GM18517 (cell line): Measurements from ENCODE around the gene INTS3.

ENCODE experiments used
- ATAC-seq: cut with Tn5 transposase; IDR thresholded peaks from one replicate; pipeline ENCODE4 v1.9.1; 2021; ENCODE audit warnings: mild to moderate bottlenecking, moderate library complexity; ENCODE audit not compliant: unreplicated experiment

Gene INTS3, protein sequence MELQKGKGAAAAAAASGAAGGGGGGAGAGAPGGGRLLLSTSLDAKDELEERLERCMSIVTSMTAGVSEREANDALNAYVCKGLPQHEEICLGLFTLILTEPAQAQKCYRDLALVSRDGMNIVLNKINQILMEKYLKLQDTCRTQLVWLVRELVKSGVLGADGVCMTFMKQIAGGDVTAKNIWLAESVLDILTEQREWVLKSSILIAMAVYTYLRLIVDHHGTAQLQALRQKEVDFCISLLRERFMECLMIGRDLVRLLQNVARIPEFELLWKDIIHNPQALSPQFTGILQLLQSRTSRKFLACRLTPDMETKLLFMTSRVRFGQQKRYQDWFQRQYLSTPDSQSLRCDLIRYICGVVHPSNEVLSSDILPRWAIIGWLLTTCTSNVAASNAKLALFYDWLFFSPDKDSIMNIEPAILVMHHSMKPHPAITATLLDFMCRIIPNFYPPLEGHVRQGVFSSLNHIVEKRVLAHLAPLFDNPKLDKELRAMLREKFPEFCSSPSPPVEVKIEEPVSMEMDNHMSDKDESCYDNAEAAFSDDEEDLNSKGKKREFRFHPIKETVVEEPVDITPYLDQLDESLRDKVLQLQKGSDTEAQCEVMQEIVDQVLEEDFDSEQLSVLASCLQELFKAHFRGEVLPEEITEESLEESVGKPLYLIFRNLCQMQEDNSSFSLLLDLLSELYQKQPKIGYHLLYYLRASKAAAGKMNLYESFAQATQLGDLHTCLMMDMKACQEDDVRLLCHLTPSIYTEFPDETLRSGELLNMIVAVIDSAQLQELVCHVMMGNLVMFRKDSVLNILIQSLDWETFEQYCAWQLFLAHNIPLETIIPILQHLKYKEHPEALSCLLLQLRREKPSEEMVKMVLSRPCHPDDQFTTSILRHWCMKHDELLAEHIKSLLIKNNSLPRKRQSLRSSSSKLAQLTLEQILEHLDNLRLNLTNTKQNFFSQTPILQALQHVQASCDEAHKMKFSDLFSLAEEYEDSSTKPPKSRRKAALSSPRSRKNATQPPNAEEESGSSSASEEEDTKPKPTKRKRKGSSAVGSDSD

DNA sequence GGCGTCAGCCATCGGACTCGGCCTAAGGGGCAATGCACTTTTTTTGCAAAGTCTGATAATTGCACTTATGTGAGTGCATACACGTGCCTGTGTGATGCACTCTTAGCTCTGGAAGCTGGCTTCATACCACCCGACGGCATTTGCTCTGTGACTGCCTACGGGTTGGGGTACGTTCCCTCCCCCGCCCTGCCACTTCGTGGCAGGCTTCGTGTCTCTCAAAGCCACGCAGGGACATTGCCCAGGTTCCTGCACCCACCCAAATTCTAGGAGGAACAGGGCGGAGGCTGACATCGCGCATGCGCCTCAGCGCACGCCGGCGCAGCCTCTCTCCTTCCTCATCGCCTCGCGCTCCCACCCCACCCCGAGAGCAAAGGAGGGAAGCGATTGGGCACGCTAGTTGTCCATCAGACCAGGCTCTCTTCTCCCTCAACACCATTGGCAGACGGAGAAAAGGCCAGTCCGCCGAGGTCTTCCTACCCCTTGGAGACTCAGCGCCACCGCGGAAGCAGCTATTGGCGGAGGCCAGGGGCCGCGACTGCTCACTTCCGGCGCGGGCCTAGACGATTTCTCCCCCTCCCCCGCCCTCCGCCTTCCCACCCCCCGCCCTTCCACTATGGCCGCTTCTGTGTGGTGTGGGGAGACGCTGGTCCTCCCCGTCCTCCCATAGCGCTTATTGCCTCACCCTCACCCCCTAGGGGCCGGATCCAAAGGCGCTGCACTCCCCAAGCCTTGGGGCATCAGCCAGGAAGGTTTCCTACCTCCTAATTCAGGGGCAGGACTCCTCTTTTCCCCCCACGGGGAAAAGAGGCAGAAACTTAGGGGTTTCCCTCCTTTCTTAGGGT lies at the start of gene INTS3:
TSS of gene INTS3 (plus strand) at position 588 of the 842 bp plus-strand sequence. CDS start 585 bp downstream, outside the sequence.
- peak; percentile 91 for ATAC-seq

DNA sequence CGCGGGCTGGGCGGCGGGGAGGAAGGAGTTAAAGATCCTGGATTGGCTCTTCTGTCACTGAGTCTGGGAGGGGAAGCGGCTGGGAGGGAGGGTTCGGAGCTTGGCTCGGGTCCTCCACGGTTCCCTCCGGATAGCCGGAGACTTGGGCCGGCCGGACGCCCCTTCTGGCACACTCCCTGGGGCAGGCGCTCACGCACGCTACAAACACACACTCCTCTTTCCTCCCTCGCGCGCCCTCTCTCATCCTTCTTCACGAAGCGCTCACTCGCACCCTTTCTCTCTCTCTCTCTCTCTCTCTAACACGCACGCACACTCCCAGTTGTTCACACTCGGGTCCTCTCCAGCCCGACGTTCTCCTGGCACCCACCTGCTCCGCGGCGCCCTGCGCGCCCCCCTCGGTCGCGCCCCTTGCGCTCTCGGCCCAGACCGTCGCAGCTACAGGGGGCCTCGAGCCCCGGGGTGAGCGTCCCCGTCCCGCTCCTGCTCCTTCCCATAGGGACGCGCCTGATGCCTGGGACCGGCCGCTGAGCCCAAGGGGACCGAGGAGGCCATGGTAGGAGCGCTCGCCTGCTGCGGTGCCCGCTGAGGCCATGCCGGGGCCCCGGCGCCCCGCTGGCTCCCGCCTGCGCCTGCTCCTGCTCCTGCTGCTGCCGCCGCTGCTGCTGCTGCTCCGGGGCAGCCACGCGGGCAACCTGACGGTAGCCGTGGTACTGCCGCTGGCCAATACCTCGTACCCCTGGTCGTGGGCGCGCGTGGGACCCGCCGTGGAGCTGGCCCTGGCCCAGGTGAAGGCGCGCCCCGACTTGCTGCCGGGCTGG lies 49.1 kb upstream of the INTS3 start, which contains the start of gene NPR1:
TSS of gene NPR1 (plus strand) at position 170 of the 818 bp plus-strand sequence. CDS start at position 591, 421 bp downstream.
- no peak for ATAC-seq

DNA sequence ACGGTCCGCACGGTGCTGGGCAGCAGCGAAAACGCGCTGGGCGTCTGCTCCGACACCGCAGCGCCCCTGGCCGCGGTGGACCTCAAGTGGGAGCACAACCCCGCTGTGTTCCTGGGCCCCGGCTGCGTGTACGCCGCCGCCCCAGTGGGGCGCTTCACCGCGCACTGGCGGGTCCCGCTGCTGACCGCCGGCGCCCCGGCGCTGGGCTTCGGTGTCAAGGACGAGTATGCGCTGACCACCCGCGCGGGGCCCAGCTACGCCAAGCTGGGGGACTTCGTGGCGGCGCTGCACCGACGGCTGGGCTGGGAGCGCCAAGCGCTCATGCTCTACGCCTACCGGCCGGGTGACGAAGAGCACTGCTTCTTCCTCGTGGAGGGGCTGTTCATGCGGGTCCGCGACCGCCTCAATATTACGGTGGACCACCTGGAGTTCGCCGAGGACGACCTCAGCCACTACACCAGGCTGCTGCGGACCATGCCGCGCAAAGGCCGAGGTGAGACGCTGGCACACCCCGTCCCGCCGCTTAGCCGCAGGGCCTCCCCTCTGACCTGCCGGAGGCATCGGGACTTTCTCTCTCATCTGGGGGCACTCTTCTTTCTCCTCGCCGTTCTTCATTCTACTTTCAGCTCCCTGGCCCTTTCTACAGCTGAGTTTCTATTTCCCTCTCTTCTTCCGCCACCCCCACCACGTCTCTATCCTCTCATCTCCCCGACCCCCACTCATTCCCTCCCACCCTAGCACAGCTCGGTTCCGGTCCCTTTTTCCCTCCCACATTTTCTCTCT lies 48.3 kb upstream of the INTS3 start:
- ATAC-seq: no peak

DNA sequence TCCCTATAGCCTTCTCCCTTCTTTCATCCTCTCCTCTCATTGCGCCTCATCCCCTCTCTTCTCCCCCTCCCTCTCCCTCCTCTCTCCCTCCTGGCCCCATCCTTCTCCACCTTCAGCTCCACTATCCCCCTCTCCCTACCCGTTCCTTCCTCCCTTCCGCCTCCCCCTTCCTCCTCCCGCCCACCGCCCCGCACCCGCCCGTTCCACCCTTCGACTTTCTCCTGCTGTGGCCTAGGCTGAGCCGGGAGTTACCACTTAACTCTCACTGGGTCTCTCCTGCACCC lies 47.8 kb upstream of the INTS3 start:
- ATAC-seq: no peak

DNA sequence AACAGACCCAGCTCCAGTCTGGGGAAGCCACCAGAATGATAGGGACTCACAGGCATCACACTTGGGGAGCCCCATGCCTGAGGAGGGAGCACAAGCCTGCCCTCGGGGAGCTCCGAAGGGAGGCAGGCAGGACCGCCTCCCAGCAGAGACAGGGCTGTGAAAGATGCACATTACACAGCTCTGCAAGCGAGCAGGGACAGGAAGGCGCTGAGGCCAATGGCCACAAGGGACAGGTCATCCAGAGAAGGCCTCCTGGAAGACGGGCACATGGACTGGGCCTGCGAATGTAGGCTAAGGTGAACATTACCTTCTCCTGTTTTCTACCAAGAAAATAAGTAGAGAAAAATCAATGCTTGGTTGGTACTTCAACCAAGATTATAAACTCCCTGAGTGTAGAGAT lies 45.1 kb upstream of the INTS3 start:
- ATAC-seq: no peak

DNA sequence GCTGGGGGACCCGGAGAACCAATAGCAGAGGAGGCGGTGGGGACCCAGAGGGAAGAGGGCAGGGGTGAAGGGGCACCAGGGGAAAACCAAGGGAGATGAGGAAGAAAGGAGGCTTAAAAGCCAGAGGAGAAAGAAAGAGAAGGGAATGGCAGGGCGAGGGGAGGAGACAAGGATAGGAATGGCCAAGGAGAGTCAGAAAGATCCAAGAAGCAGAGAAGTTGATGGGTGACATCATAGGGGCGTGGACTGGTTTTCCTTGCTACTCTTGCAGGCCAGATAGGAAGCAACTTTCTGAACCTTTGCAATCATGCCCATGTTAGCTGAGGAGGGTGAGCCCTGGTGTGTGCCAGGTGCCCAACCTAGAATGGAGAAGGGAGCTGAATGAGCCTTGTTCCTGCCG lies 44.0 kb upstream of the INTS3 start:
- ATAC-seq: no peak

DNA sequence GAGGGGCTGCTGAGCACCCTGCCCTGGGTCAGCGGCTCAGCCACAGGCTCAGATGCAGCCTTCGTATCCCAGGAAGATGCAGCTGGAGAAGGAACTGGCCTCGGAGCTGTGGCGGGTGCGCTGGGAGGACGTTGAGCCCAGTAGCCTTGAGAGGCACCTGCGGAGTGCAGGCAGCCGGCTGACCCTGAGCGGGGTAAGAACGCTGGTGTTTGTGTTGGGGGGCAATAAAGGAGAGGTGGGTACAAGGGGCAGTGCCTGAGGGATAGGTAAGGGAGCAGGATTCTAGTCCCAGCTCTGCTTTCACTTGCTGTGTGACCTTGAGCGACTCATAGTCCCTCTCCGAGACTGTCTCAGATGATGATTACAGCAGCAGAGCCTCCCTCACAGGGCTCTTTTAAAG lies 43.0 kb upstream of the INTS3 start:
- ATAC-seq: no peak

DNA sequence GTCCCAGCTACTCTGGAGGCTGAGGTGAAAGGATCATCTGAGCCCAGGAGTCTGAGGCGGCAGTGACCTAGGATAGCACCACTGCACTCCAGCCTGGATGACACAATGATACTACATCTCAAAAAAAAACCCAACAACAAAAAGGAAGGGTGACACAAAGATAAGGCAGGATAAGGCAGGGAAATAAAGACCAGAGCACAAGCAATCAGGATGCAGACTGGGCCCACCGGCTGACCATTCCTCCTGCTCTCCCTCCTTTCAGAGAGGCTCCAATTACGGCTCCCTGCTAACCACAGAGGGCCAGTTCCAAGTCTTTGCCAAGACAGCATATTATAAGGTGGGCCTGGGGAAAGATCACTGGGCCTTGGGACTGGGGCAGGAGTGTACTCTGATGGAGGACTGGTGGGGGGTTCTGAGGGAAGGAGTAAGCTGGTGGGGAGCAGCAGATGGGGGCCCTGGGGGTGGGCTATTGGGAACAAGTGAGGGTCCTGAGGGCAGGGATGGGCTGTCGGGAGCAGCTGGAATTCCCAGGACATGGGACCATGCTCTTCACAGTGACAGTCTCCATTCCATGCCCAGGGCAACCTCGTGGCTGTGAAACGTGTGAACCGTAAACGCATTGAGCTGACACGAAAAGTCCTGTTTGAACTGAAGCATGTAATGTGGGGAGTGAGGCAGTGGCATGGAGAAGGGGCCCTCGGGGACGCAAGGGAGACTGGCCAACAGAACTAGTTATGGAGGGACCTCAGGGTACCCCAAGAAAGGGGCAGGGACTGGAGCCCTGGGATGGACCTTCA lies 42.1 kb upstream of the INTS3 start:
- ATAC-seq: no peak

DNA sequence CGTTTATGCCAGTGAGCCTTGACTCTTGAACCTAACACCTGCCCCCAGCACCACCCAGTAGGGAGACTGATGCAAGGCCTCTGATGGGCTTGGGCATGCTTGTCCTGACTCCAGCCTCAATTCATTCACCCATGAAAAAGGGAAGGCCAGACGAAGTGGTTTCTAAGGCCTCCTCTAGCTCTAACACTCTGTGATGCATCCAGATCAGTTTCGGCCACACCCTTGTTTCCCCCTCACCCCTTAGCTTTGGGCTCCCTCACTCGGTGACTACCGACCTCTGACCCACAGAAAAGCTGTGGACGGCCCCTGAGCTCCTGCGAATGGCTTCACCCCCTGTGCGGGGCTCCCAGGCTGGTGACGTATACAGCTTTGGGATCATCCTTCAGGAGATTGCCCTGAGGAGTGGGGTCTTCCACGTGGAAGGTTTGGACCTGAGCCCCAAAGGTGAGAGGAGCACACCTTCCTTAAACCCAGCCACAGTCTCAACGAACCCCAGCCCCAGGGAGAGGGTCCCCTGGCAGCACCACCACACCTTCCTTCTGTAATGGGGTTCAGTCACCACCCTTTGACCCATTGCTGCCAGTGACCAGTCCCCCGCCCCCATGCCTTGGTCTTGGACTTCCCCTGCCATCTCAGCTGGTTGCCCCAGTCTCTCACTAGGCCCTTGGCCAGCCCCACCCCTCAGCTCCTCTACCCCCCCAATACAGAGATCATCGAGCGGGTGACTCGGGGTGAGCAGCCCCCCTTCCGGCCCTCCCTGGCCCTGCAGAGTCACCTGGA lies 40.3 kb upstream of the INTS3 start:
- ATAC-seq: no peak

DNA sequence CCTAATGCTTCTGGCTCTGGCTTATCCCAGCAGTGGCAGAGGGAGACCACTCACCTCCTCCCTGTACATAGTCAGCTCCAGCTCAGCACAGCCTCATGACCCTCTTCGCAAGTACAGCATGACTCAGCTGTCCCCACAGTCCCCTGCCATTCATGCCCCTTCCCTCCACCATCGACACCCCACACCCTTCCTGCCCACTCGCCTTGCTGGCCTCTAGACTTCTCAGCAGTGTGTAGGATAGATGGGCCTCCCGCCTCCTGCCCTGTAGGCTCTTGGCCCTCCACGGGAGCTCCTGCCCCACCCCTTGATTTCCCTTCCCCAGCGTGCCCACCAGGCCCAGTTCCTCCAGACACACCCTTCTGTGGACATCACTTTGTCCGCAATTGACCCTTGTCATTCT lies 39.6 kb upstream of the INTS3 start:
- no peak for ATAC-seq

DNA sequence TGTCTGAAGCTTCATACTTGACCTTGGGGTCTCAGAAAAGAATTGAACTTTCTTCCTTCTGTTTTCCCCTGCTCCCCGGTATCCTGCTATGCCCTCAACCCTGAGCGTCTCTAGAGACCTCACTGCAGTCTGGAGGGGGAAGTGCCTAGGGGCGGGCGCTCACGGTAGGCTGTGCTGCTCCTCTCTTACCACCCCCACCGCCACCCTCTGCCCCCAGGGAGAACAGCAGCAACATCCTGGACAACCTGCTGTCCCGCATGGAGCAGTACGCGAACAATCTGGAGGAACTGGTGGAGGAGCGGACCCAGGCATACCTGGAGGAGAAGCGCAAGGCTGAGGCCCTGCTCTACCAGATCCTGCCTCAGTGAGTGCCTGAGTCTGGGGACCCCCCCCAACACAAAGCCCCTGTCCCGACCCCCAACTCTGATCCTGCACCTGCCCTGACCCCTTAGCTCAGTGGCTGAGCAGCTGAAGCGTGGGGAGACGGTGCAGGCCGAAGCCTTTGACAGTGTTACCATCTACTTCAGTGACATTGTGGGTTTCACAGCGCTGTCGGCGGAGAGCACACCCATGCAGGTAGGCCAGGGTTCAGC lies 39.0 kb upstream of the INTS3 start:
- no peak for ATAC-seq

DNA sequence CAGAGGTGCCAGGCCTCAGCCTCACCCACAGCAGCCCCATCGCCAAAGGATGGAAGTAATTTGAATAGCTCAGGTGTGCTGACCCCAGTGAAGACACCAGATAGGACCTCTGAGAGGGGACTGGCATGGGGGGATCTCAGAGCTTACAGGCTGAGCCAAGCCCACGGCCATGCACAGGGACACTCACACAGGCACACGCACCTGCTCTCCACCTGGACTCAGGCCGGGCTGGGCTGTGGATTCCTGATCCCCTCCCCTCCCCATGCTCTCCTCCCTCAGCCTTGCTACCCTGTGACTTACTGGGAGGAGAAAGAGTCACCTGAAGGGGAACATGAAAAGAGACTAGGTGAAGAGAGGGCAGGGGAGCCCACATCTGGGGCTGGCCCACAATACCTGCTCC lies 34.4 kb upstream of the INTS3 start:
- no peak for ATAC-seq

DNA sequence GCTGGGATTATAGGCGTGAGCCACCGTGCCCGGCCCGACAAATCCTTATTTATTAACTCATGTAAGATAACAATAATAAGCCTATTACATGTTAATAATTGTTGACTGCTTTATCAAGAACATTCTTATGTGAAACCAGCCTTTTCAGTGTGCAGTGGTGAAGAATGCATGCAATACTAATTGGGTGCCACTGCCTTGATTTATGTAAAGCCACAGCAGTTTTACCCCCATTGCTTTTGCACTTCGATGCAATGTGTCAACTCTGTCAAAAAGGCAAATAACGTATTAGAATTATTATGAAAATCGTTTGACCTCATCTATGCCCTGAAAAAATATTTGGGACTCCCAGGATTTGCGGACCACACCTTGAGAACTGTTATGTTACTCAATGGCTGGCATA lies 31.1 kb upstream of the INTS3 start:
- no peak for ATAC-seq

DNA sequence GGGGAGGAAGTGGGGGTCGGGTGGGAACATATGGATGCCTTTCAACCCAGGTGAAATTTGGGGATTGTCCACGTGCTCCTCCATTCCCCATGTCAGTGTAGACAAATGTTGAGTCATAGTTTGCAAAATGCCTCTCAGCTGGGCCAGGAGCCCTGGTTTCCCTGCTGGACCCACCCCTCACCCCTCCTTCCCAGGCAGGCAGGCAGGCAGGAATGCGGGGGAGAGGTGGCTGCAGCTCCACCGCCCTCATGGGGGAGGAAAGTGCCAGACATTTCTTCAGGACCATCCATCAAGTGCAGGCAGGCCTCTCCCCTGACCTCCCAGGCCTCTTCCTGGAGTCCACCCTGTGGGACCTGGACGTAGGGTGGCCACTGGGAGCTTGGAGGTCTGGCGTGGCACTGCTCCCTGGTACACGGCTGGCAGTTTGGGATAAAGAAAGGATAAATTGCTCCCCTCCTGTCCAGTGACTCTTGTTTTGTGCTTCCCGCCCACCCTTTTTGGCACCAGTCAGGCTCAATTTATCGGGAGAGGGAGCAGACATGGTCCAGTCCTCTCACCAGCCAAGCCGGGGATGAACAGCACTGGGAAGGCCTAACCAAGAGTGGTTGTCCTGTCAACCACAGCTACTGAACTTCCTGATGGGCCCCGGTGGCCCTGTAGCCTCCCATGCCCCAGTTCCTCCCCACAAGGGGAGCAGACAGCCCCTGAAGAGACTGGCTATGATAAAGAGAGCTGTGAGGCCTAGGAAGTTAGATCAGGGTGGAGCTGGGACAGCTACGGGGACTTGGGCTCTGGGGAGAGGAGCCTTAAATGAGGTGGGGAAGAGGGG lies 30.4 kb upstream of the INTS3 start:
- ATAC-seq: no peak

DNA sequence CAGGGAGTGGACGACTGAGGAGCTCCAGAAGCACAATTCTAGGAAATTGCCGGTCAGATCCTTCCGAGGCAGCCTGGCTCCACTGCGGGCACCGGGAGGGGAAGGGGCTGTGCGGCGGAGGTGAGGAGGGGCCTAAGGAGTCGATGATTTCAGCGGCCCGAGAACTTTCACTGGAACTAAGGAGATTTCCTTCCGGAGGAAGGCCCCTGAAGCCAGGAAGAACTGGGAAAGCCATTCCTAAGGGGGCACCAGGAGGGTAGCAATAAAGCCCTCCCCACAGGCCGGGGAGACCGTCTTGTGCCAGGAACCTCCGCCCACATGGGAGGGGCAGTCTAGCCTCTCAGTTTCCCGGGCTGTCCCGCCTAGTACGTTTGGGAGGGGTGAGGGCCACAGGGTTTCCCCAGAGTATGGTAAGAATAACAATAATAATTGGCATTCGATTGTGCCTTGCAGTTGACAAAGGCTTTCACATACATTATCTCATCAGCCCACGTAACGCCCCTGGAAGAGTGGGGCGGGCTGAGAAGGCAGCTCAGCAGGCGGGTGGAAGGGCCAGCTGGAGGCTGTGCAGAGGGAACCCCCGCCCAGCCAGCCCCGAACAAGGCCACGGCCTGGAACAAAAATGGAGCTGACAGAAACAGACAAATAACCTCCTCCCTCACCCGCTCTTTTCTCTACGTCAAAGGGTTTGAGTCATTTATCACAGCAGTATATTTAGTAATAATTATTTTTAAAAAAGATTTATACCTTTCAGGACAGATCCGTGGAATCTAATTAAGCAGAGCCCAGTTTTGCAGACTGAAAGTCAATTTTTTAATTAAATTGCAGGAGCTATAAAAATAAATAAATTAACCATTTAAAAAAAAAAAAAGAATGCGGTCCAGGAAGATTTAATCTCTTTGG lies 29.6 kb upstream of the INTS3 start:
- ATAC-seq: no peak
